Anterior cingulate cortex (tissue), 58 donors: ENCODE results near the gene GPAM.
"Not testable (repeated sequence)": the region's sequence is repeated elsewhere in the genome, so short reads cannot be mapped to it uniquely, and the experiment has no call there.

ENCODE experiments used
- DNase-seq, 58 donors: peaks; one replicate each; lab custom pipeline; 2025; lab: John Stamatoyannopoulos, UW

GPAM gene

GRCh38 chr10:112183329-112184051 lies at the start of gene GPAM:
Gene GPAM, minus strand, starts transcription at chr10:112183765. Its CDS starts 1,981 bp downstream, at chr10:112181784.
- DNase-seq, result peak; percentile 57 to 98 (median 92)

- no peak for DNase-seq
Observed at GRCh38 chr10:112232670-112233069, 49.1 kb upstream of the GPAM start.

GRCh38 chr10:112231602-112232400 lies 48.2 kb upstream of the GPAM start:
- no peak for DNase-seq

- no peak for DNase-seq
Observed at GRCh38 chr10:112230325-112230988, 46.9 kb upstream of the GPAM start.

- no peak for DNase-seq
Observed at GRCh38 chr10:112229901-112230300, 46.3 kb upstream of the GPAM start.

- DNase-seq, result no peak
Observed at GRCh38 chr10:112229096-112229495, 45.5 kb upstream of the GPAM start.

GRCh38 chr10:112228366-112229088 lies 45.0 kb upstream of the GPAM start:
- DNase-seq, result not testable (repeated sequence)

- DNase-seq, result peak in 2 of 58 donors; percentile 1 to 46
Observed at GRCh38 chr10:112227331-112227987, 43.9 kb upstream of the GPAM start.

GRCh38 chr10:112226439-112227248 lies 43.1 kb upstream of the GPAM start:
- no peak for DNase-seq

GRCh38 chr10:112225771-112226438 lies 42.3 kb upstream of the GPAM start:
- no peak for DNase-seq

- DNase-seq, result no peak
Observed at GRCh38 chr10:112224933-112225529, 41.5 kb upstream of the GPAM start.

- DNase-seq, result no peak
Observed at GRCh38 chr10:112223725-112224124, 40.2 kb upstream of the GPAM start.

GRCh38 chr10:112222799-112223198 lies 39.2 kb upstream of the GPAM start:
- DNase-seq, result no peak

- DNase-seq, result no peak
Observed at GRCh38 chr10:112221545-112221944, 38.0 kb upstream of the GPAM start.

- no peak for DNase-seq
Observed at GRCh38 chr10:112218960-112219359, 35.4 kb upstream of the GPAM start.

- DNase-seq, result no peak
Observed at GRCh38 chr10:112218036-112218390, 34.4 kb upstream of the GPAM start.

- no peak for DNase-seq
Observed at GRCh38 chr10:112217386-112218035, 33.9 kb upstream of the GPAM start.

GRCh38 chr10:112216966-112217365 lies 33.4 kb upstream of the GPAM start:
- DNase-seq, result no peak
